Endothelial cell of umbilical vein (primary cell): ENCODE measurements around the gene IRF6. TPM values are rescaled to one million over a fixed set of nuclear protein-coding genes. Genes with fewer than 3 reads are reported as not detected.

Experiments
- BruUV-seq: library from RNA; stranded (reverse); fragments of 400-500 nt; replicated peaks from 2 replicates; lab custom pipeline; 2021; lab: Mats Ljungman, UMichigan
- CTCF ChIA-PET: fragments of 300-600, 350-600 bp; sonication (Branson Sonifier 250); formaldehyde crosslinking; loops from one replicate; lab custom pipeline; 2021; ENCODE audit warnings: antibody characterized with exemption, inconsistent platforms; lab: Charles Lee
- POLR2A ChIA-PET: fragments of 300-600, 350-600 bp; sonication (Branson Sonifier 250); formaldehyde crosslinking; loops from one replicate; lab custom pipeline; 2021; ENCODE audit warnings: antibody characterized with exemption, inconsistent platforms; lab: Charles Lee
- DNase-seq: peaks from one replicate; pipeline ENCODE4 v3.0.0-alpha.2; 2011; ENCODE audit warnings: low read depth, low spot score
- FAIRE-seq: peaks from 2 replicates; lab custom pipeline; 2011; peaks lifted over from hg19 to GRCh38; lab: Jason Lieb, UNC
- H2AFZ ChIP-seq: 2 replicates; pipeline ENCODE4 v1.6.0; 2012; ENCODE audit warnings: low read depth, low read length, control low read depth, inconsistent platforms
- H3K27ac ChIP-seq: 2 replicates; pipeline ENCODE4 v1.5.1; 2011; ENCODE audit warnings: low read depth, mild to moderate bottlenecking, control low read depth, low read length, moderate library complexity; ENCODE audit not compliant: insufficient read depth
- H3K27me3 ChIP-seq, 2 experiments: 2 replicates each; pipeline versions ENCODE4 v1.6.0 to v1.6.1; 2011; ENCODE audit warnings: low read length in 2 of 2, mixed read lengths in 1 of 2; ENCODE audit not compliant: control insufficient read depth in 2 of 2, insufficient read depth in 2 of 2
- H3K36me3 ChIP-seq, 2 experiments: 2 replicates in 1 of 2; 3 replicates in 1 of 2; pipeline ENCODE4 v1.5.1; 2011; ENCODE audit warnings: low read length in 2 of 2, mild to moderate bottlenecking in 1 of 2, moderate library complexity in 1 of 2; ENCODE audit not compliant: control insufficient read depth in 2 of 2, insufficient read depth in 2 of 2; ENCODE audit errors: extremely low read depth in 1 of 2
- H3K4me1 ChIP-seq: 3 replicates; pipeline ENCODE4 v1.5.1; 2011; ENCODE audit warnings: mild to moderate bottlenecking, low read length; ENCODE audit not compliant: control insufficient read depth, insufficient read depth; ENCODE audit errors: extremely low read depth
- H3K4me2 ChIP-seq: 2 replicates; pipeline ENCODE4 v1.6.1; 2011; ENCODE audit warnings: low read length, control low read depth, mixed read lengths; ENCODE audit not compliant: insufficient read depth
- H3K4me3 ChIP-seq, 3 experiments: fragments of 200-600 bp in 1 of 3; sonication (generic), shearing (Covaris generic) in 1 of 3; replicated peaks in 1 of 3; 2 replicates each; pipeline ENCODE4 v1.5.1; 2011 to 2016; ENCODE audit warnings: control low read depth in 3 of 3, low read length in 3 of 3, mild to moderate bottlenecking in 2 of 3, inconsistent platforms in 1 of 3, low read depth in 1 of 3, moderate library complexity in 1 of 3; ENCODE audit not compliant: insufficient read depth in 1 of 3
- H3K79me2 ChIP-seq: 2 replicates; pipeline ENCODE4 v1.6.0; 2012; ENCODE audit warnings: low read length, inconsistent platforms; ENCODE audit not compliant: control insufficient read depth, insufficient read depth
- H3K9ac ChIP-seq: replicated peaks from 2 replicates; pipeline ENCODE3; 2011; ENCODE audit warnings: low read length, control low read depth; ENCODE audit not compliant: insufficient read depth; ENCODE audit errors: extremely low read depth
- H3K9me1 ChIP-seq: replicated peaks from 3 replicates; pipeline ENCODE4 v1.6.0; 2011; ENCODE audit warnings: mild to moderate bottlenecking, low read length; ENCODE audit not compliant: control insufficient read depth, insufficient read depth; ENCODE audit errors: extremely low read depth
- H3K9me3 ChIP-seq: replicated peaks from 2 replicates; pipeline ENCODE4 v1.5.1; 2012; ENCODE audit warnings: low read length, inconsistent platforms; ENCODE audit not compliant: control insufficient read depth, insufficient read depth
- H4K20me1 ChIP-seq: replicated peaks from 2 replicates; pipeline ENCODE3; 2011; ENCODE audit warnings: mild to moderate bottlenecking, low read length; ENCODE audit not compliant: control insufficient read depth, insufficient read depth; ENCODE audit errors: extremely low read depth
- CTCF ChIP-seq, 2 donors: IDR thresholded peaks; 1 replicate in 1 of 2; 2 replicates in 1 of 2; pipeline ENCODE4 v1.5.1; 2011; ENCODE audit warnings: low read length in 2 of 2, mild to moderate bottlenecking in 2 of 2, moderate library complexity in 2 of 2, control low read depth in 1 of 2, inconsistent platforms in 1 of 2, low read depth in 1 of 2; ENCODE audit not compliant: insufficient read depth in 1 of 2; ENCODE audit errors: extremely low read depth in 1 of 2
- EZH2 ChIP-seq: IDR thresholded peaks from 2 replicates; pipeline ENCODE4 v1.6.1; 2012; ENCODE audit warnings: borderline replicate concordance, low read depth, mild to moderate bottlenecking, moderate library complexity, low read length, inconsistent platforms; ENCODE audit not compliant: severe bottlenecking
- FOS ChIP-seq: IDR thresholded peaks from 2 replicates; pipeline ENCODE4 v1.6.1; 2011; ENCODE audit warnings: mild to moderate bottlenecking, low read length, moderate library complexity, borderline replicate concordance; ENCODE audit not compliant: insufficient read depth
- GATA2 ChIP-seq: IDR thresholded peaks from 2 replicates; pipeline ENCODE4 v1.7.0; 2011; ENCODE audit warnings: low read depth, mild to moderate bottlenecking, moderate library complexity, mixed read lengths, low read length; ENCODE audit not compliant: insufficient read length, insufficient read depth
- JUN ChIP-seq: IDR thresholded peaks from 2 replicates; pipeline ENCODE4 v1.6.1; 2011; ENCODE audit warnings: borderline replicate concordance, low read depth; ENCODE audit not compliant: insufficient read length, insufficient read depth
- MYC ChIP-seq: IDR thresholded peaks from one replicate; pipeline ENCODE4 v1.6.1; 2011; ENCODE audit warnings: mild to moderate bottlenecking, low read depth, low read length
- POLR2A ChIP-seq: IDR thresholded peaks from 2 replicates; pipeline ENCODE4 v1.6.1; 2012; ENCODE audit warnings: low read depth, mild to moderate bottlenecking, control low read depth, low read length
- POLR2AphosphoS5 ChIP-seq: IDR thresholded peaks from 2 replicates; pipeline ENCODE4 v1.6.1; 2012; ENCODE audit warnings: low read depth, mild to moderate bottlenecking, control low read depth, low read length, moderate library complexity; ENCODE audit not compliant: insufficient read depth
- dilution Hi-C: fragments of 300-500 bp; cut with MboI; formaldehyde crosslinking; loops from one replicate; pipeline ENCODE4 v1.15.0; 2019; ENCODE audit warnings: low sequenced_read_pairs; ENCODE audit not compliant: extremely low pct_ligation_motif_present
- intact Hi-C: fragments of 100-400 bp; cut with micrococcal nuclease; formaldehyde crosslinking; loops from one replicate; pipeline ENCODE4 v1.10.0; 2022
- polyA plus RNA-seq, 4 experiments: library from polyadenylated mRNA; depleted of rRNA in 3 of 4; stranded (reverse) in 3 of 4; unstranded in 1 of 4; fragments of >200 nt; gene quantifications; 2 replicates each; pipeline versions ENCODE4 v1.2.1 to v1.2.3, GENCODE V29; 2011 to 2012; ENCODE audit warnings: missing spikeins in 1 of 4
- total RNA-seq: library from RNA; stranded (reverse); gene quantifications from 2 replicates; pipeline ENCODE4 v1.2.3, GENCODE V29; 2021
- TF ChIP-seq, protein P1 (sequence below): IDR thresholded peaks from 2 replicates; pipeline ENCODE4 v1.6.1; 2011; ENCODE audit not compliant: insufficient read depth, insufficient read length

IRF6 gene
- total and polyA plus RNA-seq, 2 donors (not counting 3 experiments of a cell fraction or from before 2014, with no cell fraction given), result 42.0 to 55.8 TPM

DNA sequence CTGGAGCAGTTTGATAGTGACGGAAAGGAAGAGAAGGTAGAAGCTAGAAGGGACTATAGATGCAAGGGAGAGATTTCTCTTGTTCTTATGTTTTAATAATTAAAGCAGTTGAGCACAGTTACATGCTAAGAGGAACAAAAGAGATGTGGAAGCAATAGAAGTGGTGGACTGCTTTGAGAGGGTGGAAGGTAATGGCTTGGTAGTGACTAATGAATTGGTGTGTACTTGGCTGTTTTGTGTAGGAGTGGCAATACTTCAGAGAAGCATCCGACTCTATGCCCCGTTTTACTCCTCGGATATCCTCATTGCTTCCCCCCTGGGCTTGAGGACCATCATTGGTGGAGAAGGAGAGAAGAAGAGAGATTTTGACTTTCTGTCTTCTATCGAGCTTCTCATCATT, 34.7 kb upstream of the IRF6 start:
- Histone ChIP-seq H3K9me1 (no peaks in the 10 kb centered on the region), H2AFZ (no peak overlapping the region), H3K27me3 (no peaks in the 10 kb centered on the region), H3K27ac (peak overlapping the region; percentile 80), H3K36me3 (peaks cover 11 to 39% of the 10 kb centered on the region in 2 experiments), H3K9me3 (no peaks in the 10 kb centered on the region), H3K4me3 (peak overlapping the region in 1 of 3 experiments; percentile 2), H3K4me2 (peak overlapping the region; percentile 63), H3K79me2 (peaks cover 14% of the 10 kb centered on the region), H4K20me1 (no peaks in the 10 kb centered on the region), H3K9ac (peak overlapping the region; percentile 63), H3K4me1 (peaks cover 55% of the 10 kb centered on the region)
- no peak for TF ChIP-seq MYC
- no peak for TF ChIP-seq POLR2A
- TF ChIP-seq EZH2, result no peak
- TF ChIP-seq GATA2, result no peak
- TF ChIP-seq, protein P1, sequence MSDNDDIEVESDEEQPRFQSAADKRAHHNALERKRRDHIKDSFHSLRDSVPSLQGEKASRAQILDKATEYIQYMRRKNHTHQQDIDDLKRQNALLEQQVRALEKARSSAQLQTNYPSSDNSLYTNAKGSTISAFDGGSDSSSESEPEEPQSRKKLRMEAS, result no peak
- no peak for TF ChIP-seq CTCF (IDR thresholded peaks at IDR 0.05; ENCODE audit: extremely low read depth in 1 of 2, insufficient read depth in 1 of 2, low read depth in 1 of 2, low read length in 2 of 2)
- no peak for TF ChIP-seq JUN
- no peak for TF ChIP-seq FOS
- no peak for TF ChIP-seq POLR2AphosphoS5
- FAIRE-seq (no peak), DNase-seq (no peak)
- ChIA-PET CTCF (interaction anchor here (1.0 to 2.4 kb wide), 13 partner anchors 9 to 467 kb away, joined by 3 to 59 read pairs (median 4); partner anchors contain the start of genes SYT14 and UTP25), POLR2A (interaction anchor here (0.5 to 2.9 kb wide), 7 partner anchors 13 to 393 kb away, joined by 3 to 27 read pairs (median 5); partner anchors contain the start of genes C1orf74, SERTAD4 and UTP25)
- no TSS peak for BruUV-seq
- dilution Hi-C loops (loop anchor here (25.0 kb wide), 1 partner anchor 522 kb away; no protein-coding TSS in a partner anchor), intact Hi-C loops (loop anchor here (1.0 kb wide), 5 partner anchors 13 to 399 kb away; partner anchors contain the start of gene UTP25)
